Measurements from ENCODE around the gene SNX30.

The SNX30 gene

DNA sequence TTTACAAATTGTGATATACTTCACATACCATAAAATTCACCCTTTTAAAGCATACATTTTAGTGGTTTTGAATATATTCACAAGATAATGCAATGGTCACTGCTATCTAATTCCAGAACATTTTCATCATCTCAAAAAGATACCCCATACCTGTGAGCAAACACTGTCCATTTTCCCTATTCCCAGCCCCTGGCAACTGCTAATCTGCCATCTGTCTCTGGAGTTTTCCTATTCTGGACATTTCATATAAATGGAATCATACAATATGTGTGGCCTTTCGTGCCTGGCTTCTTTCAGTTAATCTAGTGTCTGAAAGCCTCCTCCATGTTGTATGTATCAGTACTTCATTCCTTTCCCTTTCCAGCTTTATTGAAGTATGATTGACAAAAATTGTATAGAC is 14.7 kb downstream of the SNX30 start:
- TF ChIP-seq, protein P1, sequence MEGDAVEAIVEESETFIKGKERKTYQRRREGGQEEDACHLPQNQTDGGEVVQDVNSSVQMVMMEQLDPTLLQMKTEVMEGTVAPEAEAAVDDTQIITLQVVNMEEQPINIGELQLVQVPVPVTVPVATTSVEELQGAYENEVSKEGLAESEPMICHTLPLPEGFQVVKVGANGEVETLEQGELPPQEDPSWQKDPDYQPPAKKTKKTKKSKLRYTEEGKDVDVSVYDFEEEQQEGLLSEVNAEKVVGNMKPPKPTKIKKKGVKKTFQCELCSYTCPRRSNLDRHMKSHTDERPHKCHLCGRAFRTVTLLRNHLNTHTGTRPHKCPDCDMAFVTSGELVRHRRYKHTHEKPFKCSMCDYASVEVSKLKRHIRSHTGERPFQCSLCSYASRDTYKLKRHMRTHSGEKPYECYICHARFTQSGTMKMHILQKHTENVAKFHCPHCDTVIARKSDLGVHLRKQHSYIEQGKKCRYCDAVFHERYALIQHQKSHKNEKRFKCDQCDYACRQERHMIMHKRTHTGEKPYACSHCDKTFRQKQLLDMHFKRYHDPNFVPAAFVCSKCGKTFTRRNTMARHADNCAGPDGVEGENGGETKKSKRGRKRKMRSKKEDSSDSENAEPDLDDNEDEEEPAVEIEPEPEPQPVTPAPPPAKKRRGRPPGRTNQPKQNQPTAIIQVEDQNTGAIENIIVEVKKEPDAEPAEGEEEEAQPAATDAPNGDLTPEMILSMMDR (IDR thresholded peaks at IDR 0.05; ENCODE audit: insufficient read depth, low read depth, low read length, missing control alignments) = no peak
- no peak for DNase-seq (ENCODE audit: low read depth)
- H3K4me3 ChIP-seq (ENCODE audit: low read depth, low read length) = no peak overlapping the region

DNA sequence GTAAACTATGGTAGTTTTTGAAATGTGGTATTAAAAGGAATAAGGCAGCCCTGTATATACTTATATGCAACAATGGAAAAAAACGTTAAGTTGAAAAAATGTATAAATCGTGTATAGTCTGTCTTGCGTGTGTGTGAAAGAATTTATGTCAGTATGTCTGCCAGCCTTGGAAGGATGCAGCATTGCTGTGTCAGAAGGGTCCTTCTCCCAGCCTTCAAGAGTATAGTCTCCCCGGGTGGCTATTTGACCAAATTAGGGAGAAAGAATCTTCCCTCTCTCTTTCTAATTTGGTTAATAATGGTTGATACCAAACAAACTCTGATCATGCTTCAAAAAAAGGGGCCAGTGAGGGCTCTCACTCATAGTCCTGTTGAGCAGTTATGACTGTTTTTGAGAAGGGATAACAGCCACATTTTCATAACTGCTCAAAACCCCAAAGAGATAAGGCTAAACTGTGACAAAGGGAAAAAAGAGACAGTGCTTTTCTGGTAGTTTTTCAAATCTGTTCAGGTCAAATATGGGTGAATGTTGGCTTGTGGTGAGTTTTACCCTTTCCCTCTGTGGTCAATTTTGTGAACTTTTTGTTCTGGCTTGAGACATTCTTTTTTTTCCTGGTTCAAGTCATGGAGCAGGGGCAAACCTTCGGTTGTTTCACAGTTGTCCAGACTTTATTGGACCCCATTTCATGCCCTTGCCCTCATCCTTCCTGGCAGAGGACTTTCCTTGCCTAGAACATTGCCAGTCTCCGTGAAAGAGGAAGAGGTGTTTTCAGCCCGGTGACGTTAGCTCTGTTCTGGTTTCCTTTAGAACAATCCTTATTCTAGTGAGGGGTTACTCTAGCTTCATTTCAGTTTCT is 21.0 kb downstream of the SNX30 start:
- TF ChIP-seq, protein P1 (IDR thresholded peaks at IDR 0.05; ENCODE audit: insufficient read depth, low read depth, low read length, missing control alignments) = no peak
- no peak overlapping the region for H3K4me3 ChIP-seq (ENCODE audit: low read depth, low read length)
- peak; percentile 53 for DNase-seq (ENCODE audit: low read depth)

DNA sequence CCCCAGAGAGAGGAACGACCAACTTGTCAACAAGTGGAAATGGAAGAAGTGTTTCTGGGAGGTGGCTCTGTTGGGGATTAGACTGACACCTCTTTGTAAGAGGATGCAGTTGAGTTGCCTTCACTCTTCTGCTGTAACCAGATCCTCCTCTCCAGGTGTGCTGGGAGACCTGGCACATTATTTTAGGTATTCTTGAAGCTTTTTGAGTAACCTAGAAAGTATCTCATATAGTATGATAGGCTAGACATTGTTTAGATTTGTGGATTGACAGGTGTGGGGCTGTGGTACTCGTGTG is 21.6 kb downstream of the SNX30 start:
- no peak overlapping the region for H3K4me3 ChIP-seq (ENCODE audit: low read depth, low read length)
- DNase-seq (ENCODE audit: low read depth) = no peak
- TF ChIP-seq, protein P1 (IDR thresholded peaks at IDR 0.05; ENCODE audit: insufficient read depth, low read depth, low read length, missing control alignments) = no peak

DNA sequence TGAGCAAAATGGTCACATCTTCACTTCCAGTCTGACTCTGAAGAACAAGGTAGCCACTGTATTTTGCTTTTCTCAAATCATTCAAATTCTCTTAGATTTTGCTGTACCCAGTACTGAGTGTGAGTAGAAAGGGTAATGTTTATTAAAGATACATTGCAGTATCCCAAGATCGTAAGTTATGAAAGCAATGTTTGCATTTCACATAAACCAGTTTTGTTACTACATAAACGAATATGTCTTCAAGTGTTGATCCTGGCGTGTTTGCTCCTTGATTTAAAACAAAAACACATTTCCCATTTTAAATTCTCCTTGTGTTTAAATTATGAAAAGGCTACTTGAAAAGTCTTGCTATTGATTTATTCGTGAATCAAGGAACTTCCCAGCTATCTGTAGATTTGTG is 22.0 kb downstream of the SNX30 start:
- no peak for DNase-seq (ENCODE audit: low read depth)
- H3K4me3 ChIP-seq (ENCODE audit: low read depth, low read length) = no peak overlapping the region
- TF ChIP-seq, protein P1 (IDR thresholded peaks at IDR 0.05; ENCODE audit: insufficient read depth, low read depth, low read length, missing control alignments) = no peak

DNA sequence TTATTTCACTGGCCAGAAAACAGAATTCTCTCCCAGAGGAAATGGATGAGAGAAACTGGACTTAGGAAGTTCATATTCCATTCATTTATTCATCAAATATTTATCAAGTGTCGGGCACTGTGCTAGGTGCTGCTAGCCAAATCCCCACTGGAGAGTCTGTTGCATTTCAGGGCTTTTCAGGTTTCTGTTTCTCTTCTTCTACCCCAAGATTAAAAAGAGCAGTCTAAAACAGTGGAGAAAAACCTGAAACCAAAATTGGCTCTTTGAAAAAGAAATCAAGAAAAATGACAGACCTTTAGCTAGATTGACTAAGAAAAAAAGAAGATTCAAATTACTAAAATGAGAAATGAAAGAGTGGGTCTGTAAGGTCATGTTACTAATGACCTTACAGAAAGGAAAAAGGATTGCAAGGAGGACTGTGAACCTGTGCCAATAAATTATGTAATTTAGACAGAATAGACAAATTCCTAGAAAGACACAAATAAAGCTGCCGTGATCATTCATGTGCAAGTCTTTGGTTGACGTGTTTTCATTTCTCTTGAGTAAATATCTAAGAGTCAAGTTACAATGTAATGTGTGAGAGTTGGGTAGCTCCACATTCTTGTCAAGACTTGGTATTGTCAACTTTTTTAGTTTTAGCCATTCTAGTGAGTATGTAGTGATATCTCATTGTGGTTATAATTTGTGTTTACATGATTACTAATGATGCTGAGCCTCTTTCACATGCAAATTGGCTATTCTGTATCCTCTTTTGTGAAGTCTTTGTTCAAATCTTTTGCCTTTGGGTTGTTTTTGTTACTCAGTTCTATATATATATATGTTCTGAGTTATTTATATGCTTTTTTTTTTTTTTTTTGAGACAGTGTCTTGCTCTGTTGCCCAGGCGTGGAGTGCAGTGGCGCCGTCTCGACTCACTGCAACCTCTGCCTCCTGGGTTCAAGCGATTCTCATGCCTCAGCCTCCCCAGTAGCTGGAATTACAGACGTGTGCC is 23.7 kb downstream of the SNX30 start:
- TF ChIP-seq, protein P1 (IDR thresholded peaks at IDR 0.05; ENCODE audit: insufficient read depth, low read depth, low read length, missing control alignments) = no peak
- peak; percentile 55 for DNase-seq (ENCODE audit: low read depth)
- no peak overlapping the region; the same call in 1 of the 2 replicates for H3K4me3 ChIP-seq (ENCODE audit: low read depth, low read length)

DNA sequence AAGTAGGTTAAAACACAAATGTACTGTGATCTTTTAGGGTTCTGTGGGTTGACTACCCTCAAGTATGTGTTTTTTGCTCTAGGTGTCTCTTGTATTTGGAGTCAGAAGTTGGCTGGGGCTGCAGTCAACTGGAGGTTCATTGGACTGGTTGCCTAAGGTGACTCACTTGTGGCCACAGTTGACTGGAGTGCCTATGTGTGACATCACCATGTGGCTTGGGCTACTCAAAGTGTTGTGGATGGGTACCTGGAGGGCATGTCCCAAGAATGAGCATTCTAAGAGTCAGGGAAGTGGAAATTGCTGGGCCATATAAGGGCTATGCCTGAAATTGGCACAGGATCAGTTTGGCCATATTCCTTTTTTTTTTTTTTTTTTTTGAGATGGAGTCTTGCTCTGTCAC is 27.4 kb downstream of the SNX30 start:
- H3K4me3 ChIP-seq (ENCODE audit: low read depth, low read length) = no peak overlapping the region
- DNase-seq (ENCODE audit: low read depth) = peak; percentile 14
- TF ChIP-seq, protein P1 (IDR thresholded peaks at IDR 0.05; ENCODE audit: insufficient read depth, low read depth, low read length, missing control alignments) = no peak

All from GM12865 (cell line).